Measurements from ENCODE around the gene SLC5A1. TPM values are rescaled to one million over a fixed set of nuclear protein-coding genes. Genes with fewer than 3 reads are reported as not detected.

Gene SLC5A1
- total and polyA plus RNA-seq, 2 experiments from 2014 or later, result 0.03 TPM; not detected in 1

GRCh38 chr22:32120603-32121002, 77.5 kb downstream of the SLC5A1 start (continued):
- TF ChIP-seq CTCF (conservative IDR thresholded peaks at IDR 0.05; ENCODE audit: low read depth in 2 of 2) (no peak), ZNF114 (CRISPR knock-in tag; IDR thresholded peaks at IDR 0.05) (no peak), EZH2 (IDR thresholded peaks at IDR 0.05; ENCODE audit: low read depth, unreplicated experiment) (no peak), STAT1 (IDR thresholded peaks at IDR 0.05; ENCODE audit: unreplicated experiment) (no peak), EZH2phosphoT487 (IDR thresholded peaks at IDR 0.05; ENCODE audit: unreplicated experiment) (no peak), NANOG (IDR thresholded peaks at IDR 0.05; ENCODE audit: borderline replicate concordance) (no peak), CREB1 (CRISPR knock-in tag; IDR thresholded peaks at IDR 0.05; ENCODE audit: low read depth) (no peak)

- H4K20me1 ChIP-seq (replicated peaks; ENCODE audit: insufficient read depth), result no peaks in the 10 kb centered on the region
- H3K79me2 ChIP-seq (replicated peaks; ENCODE audit: insufficient read depth), result no peaks in the 10 kb centered on the region
- H3K27ac Mint-ChIP-seq, result no peak overlapping the region
- no peaks in the 10 kb centered on the region for H3K36me3 Mint-ChIP-seq (ENCODE audit: low read depth)
- H3K4me1 Mint-ChIP-seq, result peaks cover 8% of the 10 kb centered on the region
- H2AFZ ChIP-seq, result no peak overlapping the region
- peaks cover 9% of the 10 kb centered on the region; the same call in 2 of the 3 replicates for H3K9me3 Mint-ChIP-seq
- H3K27ac ChIP-seq (ENCODE audit: low read depth), result no peak overlapping the region
- ATAC-seq (no peak), DNase-seq (ENCODE audit: low spot score) (no peak)
- no peak overlapping the region for H3K4me3 ChIP-seq
- no peak overlapping the region for H3K4me3 Mint-ChIP-seq
- H3K4me1 ChIP-seq (ENCODE audit: insufficient read depth), result no peaks in the 10 kb centered on the region
- H3K4me2 ChIP-seq, result no peak overlapping the region
- no peaks in the 10 kb centered on the region for H3K9me2 ChIP-seq (ENCODE audit: insufficient read depth)
- H3F3A ChIP-seq (replicated peaks; ENCODE audit: low read depth), result no peaks in the 10 kb centered on the region
- TF ChIP-seq ZNF114 (CRISPR knock-in tag; IDR thresholded peaks at IDR 0.05) (no peak), CREB1 (CRISPR knock-in tag; IDR thresholded peaks at IDR 0.05; ENCODE audit: low read depth) (no peak), NANOG (IDR thresholded peaks at IDR 0.05; ENCODE audit: borderline replicate concordance) (no peak), ZNF331 (CRISPR knock-in tag; IDR thresholded peaks at IDR 0.05; ENCODE audit: low read depth) (no peak), CTCF (conservative IDR thresholded peaks at IDR 0.05; ENCODE audit: low read depth in 2 of 2) (no peak), EZH2 (IDR thresholded peaks at IDR 0.05; ENCODE audit: low read depth, unreplicated experiment) (no peak)
- no peaks in the 10 kb centered on the region for H3K36me3 ChIP-seq (ENCODE audit: insufficient read depth)
- H3K27me3 Mint-ChIP-seq (ENCODE audit: insufficient read depth, low read depth, poor library complexity), result peaks cover 7% of the 10 kb centered on the region
- no peaks in the 10 kb centered on the region for H3K27me3 ChIP-seq (ENCODE audit: insufficient read depth)
Measured at GRCh38 chr22:32122899-32123298, 79.8 kb downstream of the SLC5A1 start.

GRCh38 chr22:32123657-32124056, 80.6 kb downstream of the SLC5A1 start:
- Histone ChIP-seq H3K9me2 (ENCODE audit: insufficient read depth) (no peaks in the 10 kb centered on the region), H3K79me2 (replicated peaks; ENCODE audit: insufficient read depth) (no peaks in the 10 kb centered on the region), H3K4me2 (no peak overlapping the region), H3K27me3 (ENCODE audit: insufficient read depth) (no peaks in the 10 kb centered on the region), H3K4me1 (ENCODE audit: insufficient read depth) (no peaks in the 10 kb centered on the region), H4K20me1 (replicated peaks; ENCODE audit: insufficient read depth) (no peaks in the 10 kb centered on the region), H3K27ac (ENCODE audit: low read depth) (no peak overlapping the region), H3F3A (replicated peaks; ENCODE audit: low read depth) (no peaks in the 10 kb centered on the region), H3K4me3 (no peak overlapping the region), H2AFZ (peak overlapping the region; percentile 21; the same call in 1 of the 2 replicates), H3K36me3 (ENCODE audit: insufficient read depth) (no peaks in the 10 kb centered on the region)
- Mint-ChIP-seq H3K9me3 (peaks cover 9% of the 10 kb centered on the region; the same call in 2 of the 3 replicates), H3K27ac (no peak overlapping the region), H3K36me3 (ENCODE audit: low read depth) (no peaks in the 10 kb centered on the region), H3K4me1 (peaks cover 8% of the 10 kb centered on the region), H3K27me3 (ENCODE audit: insufficient read depth, low read depth, poor library complexity) (peaks cover 7% of the 10 kb centered on the region), H3K4me3 (no peak overlapping the region)
- ATAC-seq (peak; percentile 85), DNase-seq (ENCODE audit: low spot score) (peak; percentile 81)
- TF ChIP-seq ZNF462 (CRISPR knock-in tag; IDR thresholded peaks at IDR 0.05) (no peak), JUNB (IDR thresholded peaks at IDR 0.05; ENCODE audit: unreplicated experiment) (no peak)

Data from GM23338 (cell line).